MM.1S (cell line): ENCODE results near the gene TTLL4.

Experiments
- DNase-seq: peaks from one replicate; pipeline ENCODE4 v3.0.0-alpha.2; 2015
- H2AFZ ChIP-seq: fragments of 300-600 bp; sonication (generic); 2 replicates; pipeline ENCODE4 v1.6.0; 2016; ENCODE audit warnings: antibody characterized with exemption, low read length
- H3F3A ChIP-seq: fragments of 300-600 bp; sonication (generic); 2 replicates; pipeline ENCODE4 v1.6.1; 2016; ENCODE audit warnings: mild to moderate bottlenecking, antibody characterized with exemption, low read length, moderate library complexity, mixed read lengths; ENCODE audit not compliant: insufficient read depth
- H3K27ac ChIP-seq: fragments of 300-600 bp; sonication (generic); 2 replicates; pipeline ENCODE4 v1.5.1; 2016; ENCODE audit warnings: mild to moderate bottlenecking, low read length
- H3K27me3 ChIP-seq: fragments of 300-600 bp; sonication (generic); replicated peaks from 2 replicates; pipeline ENCODE4 v1.6.0; 2016; ENCODE audit warnings: low read length; ENCODE audit not compliant: insufficient read depth
- H3K36me3 ChIP-seq: fragments of 300-600 bp; sonication (generic); replicated peaks from 2 replicates; pipeline ENCODE4 v1.6.1; 2016; ENCODE audit warnings: mild to moderate bottlenecking, low read length, mixed read lengths; ENCODE audit not compliant: insufficient read depth
- H3K4me1 ChIP-seq: fragments of 300-600 bp; sonication (generic); 2 replicates; pipeline ENCODE4 v1.6.1; 2016; ENCODE audit warnings: low read length, mixed read lengths
- H3K4me2 ChIP-seq: fragments of 300-600 bp; sonication (generic); 2 replicates; pipeline ENCODE4 v1.6.0; 2016; ENCODE audit warnings: low read depth, low read length
- H3K4me3 ChIP-seq: fragments of 300-600 bp; sonication (generic); 2 replicates; pipeline ENCODE4 v1.5.1; 2016; ENCODE audit warnings: low read length, mixed read lengths
- H3K79me2 ChIP-seq: fragments of 300-600 bp; sonication (generic); 2 replicates; pipeline ENCODE4 v1.6.1; 2016; ENCODE audit warnings: mixed run types, low read length, mixed read lengths
- H3K9ac ChIP-seq: fragments of 300-600 bp; sonication (generic); 2 replicates; pipeline ENCODE4 v1.6.1; 2016; ENCODE audit warnings: low read length, mixed read lengths
- H3K9me2 ChIP-seq: fragments of 300-600 bp; sonication (generic); replicated peaks from 2 replicates; pipeline ENCODE4 v1.6.1; 2016; ENCODE audit warnings: mild to moderate bottlenecking, low read length, mixed read lengths; ENCODE audit not compliant: insufficient read depth
- H3K9me3 ChIP-seq: fragments of 300-600 bp; sonication (generic); replicated peaks from 2 replicates; pipeline ENCODE4 v1.6.1; 2016; ENCODE audit warnings: mild to moderate bottlenecking, low read length, mixed read lengths; ENCODE audit not compliant: insufficient read depth
- H4K20me1 ChIP-seq: fragments of 300-600 bp; sonication (generic); 2 replicates; pipeline ENCODE4 v1.6.1; 2016; ENCODE audit warnings: mild to moderate bottlenecking, low read length, moderate library complexity, mixed read lengths; ENCODE audit not compliant: insufficient read depth
- CTCF ChIP-seq: fragments of 300-600 bp; sonication (generic); IDR thresholded peaks from 2 replicates; pipeline ENCODE4 v1.5.1; 2016; ENCODE audit warnings: antibody characterized with exemption, low read length, mixed read lengths
- EZH2 ChIP-seq: fragments of 300-600 bp; sonication (generic); optimal IDR thresholded peaks from 2 replicates; pipeline ENCODE3; 2017; ENCODE audit warnings: low read depth, mild to moderate bottlenecking, antibody characterized with exemption, low read length, mixed read lengths
- EZH2phosphoT487 ChIP-seq: fragments of 300-600 bp; sonication (generic); IDR thresholded peaks from 2 replicates; pipeline ENCODE4 v1.6.1; 2018; ENCODE audit warnings: antibody characterized with exemption, low read length

Gene TTLL4

GRCh38 chr2:218746470-218746795, 35.8 kb downstream of the TTLL4 start:
- no peaks in the 10 kb centered on the region for H3K27me3 ChIP-seq
- no peak overlapping the region for H2AFZ ChIP-seq
- no peaks in the 10 kb centered on the region; the same call in 1 of the 2 replicates for H3K36me3 ChIP-seq
- H4K20me1 ChIP-seq, result no peaks in the 10 kb centered on the region
- H3K4me3 ChIP-seq, result no peak overlapping the region
- TF ChIP-seq CTCF (no peak), EZH2phosphoT487 (no peak), EZH2 (no peak)
- H3F3A ChIP-seq, result no peaks in the 10 kb centered on the region
- H3K4me1 ChIP-seq, result no peaks in the 10 kb centered on the region
- H3K9ac ChIP-seq, result no peak overlapping the region
- no peak overlapping the region for H3K27ac ChIP-seq
- no peak overlapping the region for H3K4me2 ChIP-seq
- no peak for DNase-seq
- H3K9me2 ChIP-seq, result no peaks in the 10 kb centered on the region
- H3K9me3 ChIP-seq, result no peaks in the 10 kb centered on the region
- 0 out of 2 replicates have a peak, but pooled peaks cover 10% of the 10 kb centered on the region for H3K79me2 ChIP-seq

- Histone ChIP-seq H3F3A (no peaks in the 10 kb centered on the region), H3K27ac (no peak overlapping the region), H3K9me3 (no peaks in the 10 kb centered on the region), H3K4me3 (no peak overlapping the region), H4K20me1 (no peaks in the 10 kb centered on the region), H3K9ac (no peak overlapping the region), H3K36me3 (no peaks in the 10 kb centered on the region; the same call in 1 of the 2 replicates), H3K4me1 (no peaks in the 10 kb centered on the region), H3K79me2 (0 out of 2 replicates have a peak, but pooled peaks cover 10% of the 10 kb centered on the region), H3K9me2 (no peaks in the 10 kb centered on the region), H2AFZ (no peak overlapping the region), H3K4me2 (no peak overlapping the region), H3K27me3 (no peaks in the 10 kb centered on the region)
- no peak for DNase-seq
- TF ChIP-seq EZH2phosphoT487, result no peak
These were observed 36.3 kb downstream of the TTLL4 start for GRCh38 chr2:218746960-218747359.

- no peak for DNase-seq
- Histone ChIP-seq H3K4me3 (no peak overlapping the region), H3K4me1 (no peaks in the 10 kb centered on the region), H3K36me3 (peaks cover 4% of the 10 kb centered on the region; the same call in 1 of the 2 replicates), H3K27ac (no peak overlapping the region), H4K20me1 (no peaks in the 10 kb centered on the region), H3K27me3 (no peaks in the 10 kb centered on the region), H3K9me3 (no peaks in the 10 kb centered on the region), H3K79me2 (no peaks in the 10 kb centered on the region), H3F3A (no peaks in the 10 kb centered on the region), H2AFZ (no peak overlapping the region), H3K4me2 (no peak overlapping the region), H3K9me2 (no peaks in the 10 kb centered on the region), H3K9ac (no peak overlapping the region)
- TF ChIP-seq EZH2 (no peak), EZH2phosphoT487 (no peak), CTCF (no peak)
These were observed 38.3 kb downstream of the TTLL4 start for GRCh38 chr2:218748741-218749441.

- Histone ChIP-seq H3K27ac (no peak overlapping the region), H3K4me2 (no peak overlapping the region), H3K27me3 (no peaks in the 10 kb centered on the region), H3K9me2 (no peaks in the 10 kb centered on the region), H2AFZ (no peak overlapping the region), H4K20me1 (no peaks in the 10 kb centered on the region), H3K36me3 (peaks cover 4% of the 10 kb centered on the region; the same call in 1 of the 2 replicates), H3K4me1 (no peaks in the 10 kb centered on the region), H3K9ac (no peak overlapping the region), H3K4me3 (no peak overlapping the region), H3K9me3 (no peaks in the 10 kb centered on the region), H3K79me2 (no peaks in the 10 kb centered on the region), H3F3A (no peaks in the 10 kb centered on the region)
- TF ChIP-seq EZH2, result no peak
- no peak for TF ChIP-seq EZH2phosphoT487
- TF ChIP-seq CTCF, result no peak
- DNase-seq, result no peak
These were observed 43.6 kb downstream of the TTLL4 start for GRCh38 chr2:218754201-218754600.
